ENCODE measurements around the gene ZNF358.

- TF ChIP-seq CTCF (IDR thresholded peaks at IDR 0.05) (no peak), POLR2A (IDR thresholded peaks at IDR 0.05) (no peak)
Measured at GRCh38 chr19:7478843-7479227, 37.1 kb upstream of the ZNF358 start.

Data from lower leg skin (tissue), 3 donors.